NCI-H1048 (cell line): ENCODE results near the gene PDZRN4.
"Not testable (repeated sequence)": the region's sequence is repeated elsewhere in the genome, so short reads cannot be mapped to it uniquely, and the experiment has no call there.

ENCODE experiments used
- DNase-seq: peaks from one replicate; lab custom pipeline; 2025; lab: John Stamatoyannopoulos, UW

The PDZRN4 gene

GRCh38 chr12:41511247-41511646, 323.1 kb downstream of the PDZRN4 start:
- no peak for DNase-seq

- no peak for DNase-seq
Measured at GRCh38 chr12:41512497-41512896, 324.4 kb downstream of the PDZRN4 start.

- DNase-seq = no peak
Measured at GRCh38 chr12:41514021-41514777, 326.1 kb downstream of the PDZRN4 start.

GRCh38 chr12:41514907-41515306, 326.8 kb downstream of the PDZRN4 start:
- DNase-seq = no peak

- DNase-seq = no peak
Measured at GRCh38 chr12:41515953-41516352, 327.8 kb downstream of the PDZRN4 start.

GRCh38 chr12:41520869-41521268, 332.7 kb downstream of the PDZRN4 start:
- no peak for DNase-seq

GRCh38 chr12:41521872-41522379, 333.8 kb downstream of the PDZRN4 start:
- no peak for DNase-seq

GRCh38 chr12:41527062-41527461, 338.9 kb downstream of the PDZRN4 start:
- DNase-seq = no peak

- DNase-seq = no peak
Measured at GRCh38 chr12:41527534-41528116, 339.5 kb downstream of the PDZRN4 start.

GRCh38 chr12:41528874-41529273, 340.8 kb downstream of the PDZRN4 start:
- DNase-seq = no peak

GRCh38 chr12:41530441-41530840, 342.3 kb downstream of the PDZRN4 start:
- DNase-seq = no peak

- DNase-seq = no peak
Measured at GRCh38 chr12:41531147-41531829, 343.2 kb downstream of the PDZRN4 start.

- DNase-seq = no peak
Measured at GRCh38 chr12:41532072-41532471, 344.0 kb downstream of the PDZRN4 start.

- no peak for DNase-seq
Measured at GRCh38 chr12:41536813-41537490, 348.8 kb downstream of the PDZRN4 start.

GRCh38 chr12:41537522-41537921, 349.4 kb downstream of the PDZRN4 start:
- no peak for DNase-seq

- no peak for DNase-seq
Measured at GRCh38 chr12:41545761-41546160, 357.6 kb downstream of the PDZRN4 start.

GRCh38 chr12:41547071-41547470, 359.0 kb downstream of the PDZRN4 start:
- not testable (repeated sequence) for DNase-seq

GRCh38 chr12:41548926-41549325, 360.8 kb downstream of the PDZRN4 start:
- no peak for DNase-seq

- DNase-seq = no peak
Measured at GRCh38 chr12:41552588-41552987, 364.5 kb downstream of the PDZRN4 start.

GRCh38 chr12:41556176-41556575, 368.1 kb downstream of the PDZRN4 start:
- no peak for DNase-seq

- no peak for DNase-seq
Measured at GRCh38 chr12:41557344-41557743, 369.2 kb downstream of the PDZRN4 start.

GRCh38 chr12:41558671-41559070, 370.6 kb downstream of the PDZRN4 start:
- no peak for DNase-seq
